Cardiac ventricle fibroblast (primary cell): ENCODE data around the gene ZNF705A. TPM values are rescaled to one million over a fixed set of nuclear protein-coding genes. Genes with fewer than 3 reads are reported as not detected.

Source experiments
- total RNA-seq: library from RNA; depleted of rRNA; stranded (reverse); fragments of >200 nt; gene quantifications from 2 replicates; pipeline ENCODE4 v1.2.3, GENCODE V29; 2015

ZNF705A gene
- total RNA-seq = not detected in 2 replicates

GRCh38 chr12:8156845-8157244 is at the start of gene ZNF705A:
TSS of gene ZNF705A (plus strand) at chr12:8157015. CDS start at chr12:8172626, 15,611 bp downstream.

DNA sequence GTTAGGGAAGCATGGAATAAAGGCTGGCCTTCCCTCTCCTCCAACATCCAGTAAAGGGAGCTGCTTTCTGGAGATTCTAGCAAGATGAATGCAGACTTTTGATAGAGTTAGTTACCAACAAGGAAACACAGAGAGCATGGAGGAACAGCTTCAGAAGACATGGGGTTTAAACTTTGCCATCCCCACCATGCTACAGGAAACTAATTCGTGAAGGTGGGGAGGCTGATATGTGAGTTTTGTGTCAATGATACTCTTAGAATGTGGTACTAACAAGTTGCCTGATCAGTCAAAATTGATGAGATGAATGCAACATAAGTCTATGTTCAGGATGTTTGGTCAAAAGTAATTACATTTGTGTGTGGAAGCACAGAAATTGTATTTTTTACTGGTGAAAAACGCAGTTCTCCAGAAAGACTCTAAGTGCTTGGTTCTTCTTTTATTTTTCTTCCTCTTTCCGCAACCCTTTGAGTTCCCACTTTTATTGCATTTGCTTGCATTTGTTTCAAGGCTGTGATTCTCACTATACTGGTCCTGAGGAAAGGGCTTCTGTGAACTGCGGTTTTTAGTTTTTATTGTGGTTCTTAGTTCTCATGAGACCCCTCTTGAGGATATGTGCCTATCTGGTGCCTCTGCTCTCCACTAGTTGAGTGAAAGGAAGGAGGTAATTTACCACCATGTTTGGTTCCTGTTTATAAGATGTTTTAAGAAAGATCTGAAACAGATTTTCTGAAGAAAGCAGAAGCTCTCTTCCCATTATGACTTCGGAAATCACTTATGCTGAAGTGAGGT is 33.5 kb upstream of the ZNF705A start, which contains the start of gene CLEC4A:
TSS of gene CLEC4A (plus strand) at position 494 of the 789 bp plus-strand sequence. CDS start at position 756, 262 bp downstream.

GRCh38 chr12:8226992-8227731 is 70.3 kb downstream of the ZNF705A start, which contains the start of gene FAM90A1:
TSS of gene FAM90A1 (minus strand) at chr12:8227618. CDS start at chr12:8224832, 2,786 bp downstream.

Other genes with a start within 250 kb of the ZNF705A start
- gene SLC2A3, start 220.8 kb upstream of the ZNF705A start, total RNA-seq = 53.4 and 70.5 TPM in 2 replicates
- gene FOXJ2, start 124.3 kb upstream of the ZNF705A start, total RNA-seq = 9.4 and 10.3 TPM in 2 replicates
- 0.25 TPM in 1 of 2 replicates, not detected in the other for gene C3AR1, start 90.7 kb upstream of the ZNF705A start, total RNA-seq
- 25.9 TPM in 2 replicates for gene NECAP1, start 74.7 kb upstream of the ZNF705A start, total RNA-seq
- 0.20 TPM in 1 of 2 replicates, not detected in the other for gene CLEC4A, start 33.4 kb upstream of the ZNF705A start, total RNA-seq
- 0.25 TPM in 1 of 2 replicates, not detected in the other for gene FAM90A1, start 70.6 kb downstream of the ZNF705A start, total RNA-seq